HG03103 (cell line): Measurements from ENCODE around the gene UTP4.

ENCODE experiments used
- ATAC-seq: cut with Tn5 transposase; IDR thresholded peaks from one replicate; pipeline ENCODE4 v1.9.1; 2021; ENCODE audit warnings: low read depth; ENCODE audit not compliant: unreplicated experiment

Gene UTP4

DNA sequence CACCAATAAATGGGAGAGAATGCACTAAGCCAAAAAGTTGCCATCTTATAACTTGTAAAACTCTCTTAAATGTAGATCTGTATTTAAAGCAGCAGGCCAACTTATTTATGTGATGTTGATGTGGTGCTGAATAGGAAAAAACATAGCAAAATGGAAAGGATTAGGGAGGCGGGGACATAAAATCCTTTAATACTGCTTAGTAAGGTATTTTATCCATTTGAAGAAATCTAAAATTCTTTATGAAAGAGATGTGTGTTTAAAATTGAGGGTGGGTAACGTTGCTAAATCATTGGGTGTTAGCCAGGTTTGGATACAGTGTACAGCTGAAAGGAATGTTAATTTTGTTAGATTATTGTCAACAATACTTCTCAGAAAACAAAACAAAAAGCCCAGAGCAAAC, 68.8 kb downstream of the UTP4 start:
- no peak for ATAC-seq

DNA sequence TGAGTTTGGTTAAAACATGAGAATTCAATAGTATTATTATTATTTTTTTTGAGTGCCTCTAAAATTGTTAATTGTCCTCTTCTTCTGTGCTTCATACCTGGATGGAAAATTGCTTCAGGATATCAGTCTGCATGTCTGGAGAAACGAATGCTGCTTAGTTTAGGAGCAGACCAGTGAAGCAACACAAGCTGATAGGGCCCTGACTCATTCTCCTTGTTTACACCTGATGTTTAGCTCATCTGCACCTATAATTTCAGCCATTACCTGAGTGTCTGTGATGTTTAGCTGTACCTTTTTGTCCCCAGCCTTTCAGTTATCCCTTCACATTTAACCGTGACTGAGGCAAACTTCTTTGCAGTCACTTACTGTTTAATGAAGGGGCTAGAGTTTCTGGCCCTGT, 69.3 kb downstream of the UTP4 start:
- ATAC-seq = no peak

DNA sequence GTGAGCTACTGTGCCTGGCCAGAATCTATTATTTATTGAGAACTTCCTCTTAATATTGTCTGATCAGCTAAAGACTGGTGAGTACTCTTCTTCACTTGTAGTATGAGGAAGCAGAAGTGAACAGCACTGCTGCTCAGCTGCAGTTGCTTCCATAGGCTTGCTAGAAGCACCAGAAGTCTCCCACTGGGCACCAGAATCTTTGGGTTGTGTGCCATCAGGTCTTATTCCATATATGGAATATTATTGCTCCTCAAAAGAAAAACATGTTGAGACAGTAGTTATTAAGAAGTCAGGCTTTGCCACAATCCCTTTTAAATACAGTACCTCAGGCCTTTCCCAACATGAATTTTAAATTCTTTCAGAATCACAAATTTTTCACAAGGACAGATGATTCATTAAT, 71.7 kb downstream of the UTP4 start:
- ATAC-seq = no peak

DNA sequence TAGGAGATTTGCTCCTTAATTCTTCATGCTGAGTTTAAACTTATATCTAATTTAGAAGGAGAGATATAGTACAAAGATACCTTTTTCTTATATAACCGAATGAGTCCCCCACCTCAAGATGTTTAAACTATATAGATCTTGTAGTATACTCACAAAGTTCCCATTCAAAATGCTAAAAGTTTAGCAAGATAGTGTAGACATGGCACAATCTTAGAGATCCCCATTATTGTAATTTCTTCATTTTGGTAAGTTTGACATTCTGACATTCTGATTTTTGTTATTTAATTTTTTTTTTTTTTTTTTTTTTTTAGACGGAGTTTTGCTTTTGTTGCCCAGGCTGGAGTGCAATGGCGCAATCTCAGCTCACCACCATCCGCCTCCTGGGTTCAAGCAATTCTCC, 77.3 kb downstream of the UTP4 start:
- ATAC-seq = no peak

DNA sequence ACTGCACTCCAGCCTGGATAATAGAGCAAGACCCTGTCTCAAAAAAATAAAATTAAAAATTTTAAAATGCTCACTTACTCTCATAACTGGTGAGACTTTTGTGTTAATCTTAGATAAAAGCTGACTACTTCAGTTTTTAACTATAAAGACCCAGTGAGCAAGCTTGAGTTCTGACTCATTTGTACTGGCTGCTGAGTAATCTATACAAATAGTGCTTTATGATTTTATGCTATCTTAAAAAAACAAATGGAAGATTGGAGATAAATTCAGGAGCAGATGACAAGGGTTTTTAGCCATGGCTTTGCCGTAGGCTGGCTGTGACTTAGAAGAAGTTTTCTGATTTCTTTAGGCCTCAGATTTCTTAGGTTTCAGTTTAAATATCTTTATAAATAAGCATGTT, 85.0 kb downstream of the UTP4 start:
- no peak for ATAC-seq
